Right renal pelvis (tissue), 4 donors: ENCODE measurements around the gene HOXC5. TPM values are rescaled to one million over a fixed set of nuclear protein-coding genes. Genes with fewer than 3 reads are reported as not detected.

Source experiments
- DNase-seq, 4 donors: peaks; one replicate each; pipeline ENCODE4 v3.0.0-alpha.2; 2013; ENCODE audit warnings: low read depth in 4 of 4, low spot score in 3 of 4, missing footprints in 1 of 4
- polyA plus RNA-seq, 4 donors: library from polyadenylated mRNA; unstranded; fragments of 120-200 nt; gene quantifications; one replicate each; pipeline ENCODE4 v1.2.1, GENCODE V29; 2013; ENCODE audit not compliant: insufficient read length in 4 of 4

Gene HOXC5
- polyA plus RNA-seq, result 1 to 10 TPM; 1.6 to 2.3 (median 1.9) TPM

GRCh38 chr12:54032627-54033100, at the start of gene HOXC5:
TSS of gene HOXC5 (plus strand) at chr12:54033050. CDS start at chr12:54033123, 73 bp downstream.
- DNase-seq, result peak in 3 of 4 donors; percentile 85 to 87 (median 86)

- no peak for DNase-seq
Measured at GRCh38 chr12:53983568-53983949, 49.3 kb upstream of the HOXC5 start.

GRCh38 chr12:53983950-53984572, 48.8 kb upstream of the HOXC5 start:
- DNase-seq, result no peak

GRCh38 chr12:53984901-53985691, 47.8 kb upstream of the HOXC5 start, which contains the start of gene HOXC10:
TSS of gene HOXC10 (plus strand) at chr12:53985146. CDS start at chr12:53985260, 114 bp downstream.
- DNase-seq, result peak; percentile 97 to 98 (median 98)

GRCh38 chr12:53985692-53985993, 47.2 kb upstream of the HOXC5 start:
- no peak for DNase-seq

- DNase-seq, result no peak
Measured at GRCh38 chr12:53985994-53986685, 46.7 kb upstream of the HOXC5 start.

GRCh38 chr12:53986686-53987483, 46.0 kb upstream of the HOXC5 start:
- no peak for DNase-seq

GRCh38 chr12:53987787-53988230, 45.0 kb upstream of the HOXC5 start:
- DNase-seq, result no peak

GRCh38 chr12:53988541-53989226, 44.2 kb upstream of the HOXC5 start:
- DNase-seq, result no peak

GRCh38 chr12:53989227-53990113, 43.4 kb upstream of the HOXC5 start:
- no peak for DNase-seq

GRCh38 chr12:53990311-53991076, 42.4 kb upstream of the HOXC5 start:
- no peak for DNase-seq

GRCh38 chr12:53991077-53991460, 41.8 kb upstream of the HOXC5 start:
- DNase-seq, result no peak

GRCh38 chr12:53992377-53992889, 40.4 kb upstream of the HOXC5 start:
- DNase-seq, result no peak

- DNase-seq, result no peak
Measured at GRCh38 chr12:53993162-53994008, 39.5 kb upstream of the HOXC5 start.

- no peak for DNase-seq
Measured at GRCh38 chr12:53994009-53994263, 38.9 kb upstream of the HOXC5 start.

- DNase-seq, result no peak
Measured at GRCh38 chr12:53994264-53995001, 38.4 kb upstream of the HOXC5 start.

GRCh38 chr12:53995002-53995377, 37.9 kb upstream of the HOXC5 start:
- no peak for DNase-seq
